ENCODE measurements around the gene GDF10. TPM values are rescaled to one million over a fixed set of nuclear protein-coding genes. Genes with fewer than 3 reads are reported as not detected.

Gene GDF10
- polyA plus RNA-seq, 1 of the 3 experiments (the other 2 are of a cell fraction) = 0.02 TPM

- Histone ChIP-seq H3K4me3 (ENCODE audit: low read depth in 2 of 2, low read length in 1 of 2) (no peak overlapping the region), H3K9ac (no peak overlapping the region), H3K9me3 (no peaks in the 10 kb centered on the region), H3K27me3 (ENCODE audit: insufficient read depth) (peaks cover 6% of the 10 kb centered on the region; the same call in 1 of the 2 replicates), H3K9me2 (no peaks in the 10 kb centered on the region), H4K20me1 (ENCODE audit: insufficient read depth) (no peaks in the 10 kb centered on the region), H3K4me2 (no peak overlapping the region), H3K4me1 (ENCODE audit: control insufficient read depth in 1 of 2, insufficient read depth in 2 of 2, low read depth in 1 of 2, low read length in 1 of 2) (peaks cover 0 to 16% of the 10 kb centered on the region in 2 experiments; a peak in 1 of 4 replicates), H2AFZ (ENCODE audit: low read depth) (no peak overlapping the region), H3K27ac (ENCODE audit: low read depth in 2 of 2, low read length in 1 of 2) (no peak overlapping the region; a peak in 1 of 4 replicates), H3F3A (replicated peaks; ENCODE audit: insufficient read depth) (no peaks in the 10 kb centered on the region), H3K79me2 (ENCODE audit: insufficient read depth) (no peaks in the 10 kb centered on the region), H3K36me3 (replicated peaks in 1 of 2; ENCODE audit: control insufficient read depth in 1 of 2, insufficient read depth in 2 of 2, low read length in 1 of 2) (no peaks in the 10 kb centered on the region)
- no peak for TF ChIP-seq ZBTB33 (IDR thresholded peaks at IDR 0.05; ENCODE audit: borderline replicate concordance, low read depth)
- no peak for TF ChIP-seq SIN3A (IDR thresholded peaks at IDR 0.05; ENCODE audit: borderline replicate concordance, low read depth, low read length)
- no peak for TF ChIP-seq MEF2A (IDR thresholded peaks at IDR 0.05; ENCODE audit: borderline replicate concordance, low read depth)
- TF ChIP-seq FOSL2 (IDR thresholded peaks at IDR 0.05; ENCODE audit: borderline replicate concordance, low read depth) = no peak
- TF ChIP-seq SMC3 (IDR thresholded peaks at IDR 0.05; ENCODE audit: low read depth, low read length) = no peak
- no peak for TF ChIP-seq USF1 (IDR thresholded peaks at IDR 0.05; ENCODE audit: borderline replicate concordance, low read depth)
- TF ChIP-seq RCOR1 (IDR thresholded peaks at IDR 0.05; ENCODE audit: low read length) = no peak
- TF ChIP-seq REST (IDR thresholded peaks at IDR 0.05; ENCODE audit: low read depth, low read length) = no peak
- TF ChIP-seq RFX5 (IDR thresholded peaks at IDR 0.05; ENCODE audit: low read length) = no peak
- TF ChIP-seq USF2 (IDR thresholded peaks at IDR 0.05; ENCODE audit: borderline replicate concordance, low read depth, low read length) = no peak
- TF ChIP-seq YY1 (IDR thresholded peaks at IDR 0.05; ENCODE audit: low read depth) = no peak
- no peak for TF ChIP-seq TAF1 (IDR thresholded peaks at IDR 0.05; ENCODE audit: borderline replicate concordance, low read depth, low read length)
- no peak for TF ChIP-seq PBX3 (IDR thresholded peaks at IDR 0.05)
- no peak for TF ChIP-seq EZH2phosphoT487 (IDR thresholded peaks at IDR 0.05; ENCODE audit: borderline replicate concordance, low read depth)
- ChIA-PET POLR2A (no interaction called here), CTCF (interaction anchor here (1.4 to 2.5 kb wide), 3 partner anchors 11 to 299 kb away, joined by 4 to 17 read pairs (median 17); no protein-coding TSS in a partner anchor)
- DNase-seq = no peak
- 23% methylated on average over 4 of the region's 5 CpGs for WGBS (ENCODE audit: low lambda C conversion rate)
These were observed 23.8 kb downstream of the GDF10 start for GRCh38 chr10:47323636-47324296.
